KMS-11 (cell line): ENCODE data around the gene TMPRSS11A.

ENCODE experiments used
- H2AFZ ChIP-seq: fragments of 200-600 bp; sonication (generic); 2 replicates; pipeline ENCODE4 v1.6.1; 2016; ENCODE audit warnings: antibody characterized with exemption, mixed run types, low read depth
- H3K27ac ChIP-seq: fragments of 200-600 bp; sonication (generic); 2 replicates; pipeline ENCODE4 v1.6.1; 2016; ENCODE audit warnings: mild to moderate bottlenecking, mixed run types
- H3K27me3 ChIP-seq: fragments of 200-600 bp; sonication (generic); 2 replicates; pipeline ENCODE4 v1.6.1; 2017; ENCODE audit warnings: mild to moderate bottlenecking, low read depth, mixed run types, moderate library complexity; ENCODE audit not compliant: insufficient read depth
- H3K36me3 ChIP-seq: fragments of 200-600 bp; sonication (generic); 2 replicates; pipeline ENCODE4 v1.6.1; 2017; ENCODE audit warnings: mild to moderate bottlenecking, mixed run types; ENCODE audit not compliant: insufficient read depth
- H3K4me1 ChIP-seq: fragments of 200-600 bp; sonication (generic); 2 replicates; pipeline ENCODE4 v1.6.1; 2016; ENCODE audit warnings: mild to moderate bottlenecking, low read depth, mixed run types; ENCODE audit not compliant: poor library complexity, severe bottlenecking
- H3K4me2 ChIP-seq: fragments of 200-600 bp; sonication (generic); 2 replicates; pipeline ENCODE4 v1.7.0; 2016; ENCODE audit warnings: mild to moderate bottlenecking, mixed run types
- H3K4me3 ChIP-seq: fragments of 200-600 bp; sonication (generic); IDR thresholded peaks from 2 replicates; pipeline ENCODE4 v1.6.1; 2017; ENCODE audit warnings: low read depth, low read length, mixed read lengths; ENCODE audit not compliant: insufficient read depth
- H3K79me2 ChIP-seq: fragments of 200-600 bp; sonication (generic); 2 replicates; pipeline ENCODE4 v1.6.1; 2016; ENCODE audit warnings: low read depth, mixed run types; ENCODE audit not compliant: insufficient read depth
- H3K9ac ChIP-seq: fragments of 200-600 bp; sonication (generic); 2 replicates; pipeline ENCODE4 v1.6.1; 2016; ENCODE audit warnings: mild to moderate bottlenecking, mixed run types
- H4K20me1 ChIP-seq: fragments of 200-600 bp; sonication (generic); 2 replicates; pipeline ENCODE4 v1.6.1; 2016; ENCODE audit warnings: mild to moderate bottlenecking, mixed run types; ENCODE audit not compliant: insufficient read depth
- TF ChIP-seq, protein P1 (sequence below): fragments of 200-600 bp; sonication (generic); conservative IDR thresholded peaks from 2 replicates; pipeline ENCODE4 v1.6.1; 2017; ENCODE audit warnings: low read depth, mild to moderate bottlenecking, antibody characterized with exemption, low read length, moderate library complexity, mixed read lengths

TMPRSS11A gene

DNA sequence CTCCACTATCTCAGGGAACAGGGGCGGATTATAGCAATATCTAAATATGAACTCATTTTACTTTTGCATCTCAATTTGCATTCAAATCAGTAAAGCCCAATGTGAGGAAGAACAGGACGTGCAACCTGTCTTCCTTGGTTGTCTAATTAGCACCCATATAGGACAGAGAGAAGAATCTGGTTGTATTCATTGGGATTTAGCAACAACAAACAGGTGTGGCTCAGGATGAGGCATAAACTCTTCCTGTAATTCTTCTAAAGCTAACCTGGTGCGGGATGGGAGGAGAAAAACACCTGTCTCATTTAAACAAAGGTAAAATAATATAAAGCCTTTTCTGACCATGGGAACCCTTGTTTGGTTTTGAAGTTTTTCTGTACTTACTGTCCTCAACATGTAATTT is 22.2 kb downstream of the TMPRSS11A start:
- TF ChIP-seq, protein P1, sequence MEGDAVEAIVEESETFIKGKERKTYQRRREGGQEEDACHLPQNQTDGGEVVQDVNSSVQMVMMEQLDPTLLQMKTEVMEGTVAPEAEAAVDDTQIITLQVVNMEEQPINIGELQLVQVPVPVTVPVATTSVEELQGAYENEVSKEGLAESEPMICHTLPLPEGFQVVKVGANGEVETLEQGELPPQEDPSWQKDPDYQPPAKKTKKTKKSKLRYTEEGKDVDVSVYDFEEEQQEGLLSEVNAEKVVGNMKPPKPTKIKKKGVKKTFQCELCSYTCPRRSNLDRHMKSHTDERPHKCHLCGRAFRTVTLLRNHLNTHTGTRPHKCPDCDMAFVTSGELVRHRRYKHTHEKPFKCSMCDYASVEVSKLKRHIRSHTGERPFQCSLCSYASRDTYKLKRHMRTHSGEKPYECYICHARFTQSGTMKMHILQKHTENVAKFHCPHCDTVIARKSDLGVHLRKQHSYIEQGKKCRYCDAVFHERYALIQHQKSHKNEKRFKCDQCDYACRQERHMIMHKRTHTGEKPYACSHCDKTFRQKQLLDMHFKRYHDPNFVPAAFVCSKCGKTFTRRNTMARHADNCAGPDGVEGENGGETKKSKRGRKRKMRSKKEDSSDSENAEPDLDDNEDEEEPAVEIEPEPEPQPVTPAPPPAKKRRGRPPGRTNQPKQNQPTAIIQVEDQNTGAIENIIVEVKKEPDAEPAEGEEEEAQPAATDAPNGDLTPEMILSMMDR: no peak
- Histone ChIP-seq H3K27me3 (no peaks in the 10 kb centered on the region), H3K4me2 (no peak overlapping the region), H2AFZ (no peak overlapping the region), H3K4me1 (no peaks in the 10 kb centered on the region), H4K20me1 (no peaks in the 10 kb centered on the region), H3K4me3 (no peak overlapping the region), H3K79me2 (no peaks in the 10 kb centered on the region), H3K9ac (no peak overlapping the region), H3K27ac (no peak overlapping the region), H3K36me3 (no peaks in the 10 kb centered on the region)

DNA sequence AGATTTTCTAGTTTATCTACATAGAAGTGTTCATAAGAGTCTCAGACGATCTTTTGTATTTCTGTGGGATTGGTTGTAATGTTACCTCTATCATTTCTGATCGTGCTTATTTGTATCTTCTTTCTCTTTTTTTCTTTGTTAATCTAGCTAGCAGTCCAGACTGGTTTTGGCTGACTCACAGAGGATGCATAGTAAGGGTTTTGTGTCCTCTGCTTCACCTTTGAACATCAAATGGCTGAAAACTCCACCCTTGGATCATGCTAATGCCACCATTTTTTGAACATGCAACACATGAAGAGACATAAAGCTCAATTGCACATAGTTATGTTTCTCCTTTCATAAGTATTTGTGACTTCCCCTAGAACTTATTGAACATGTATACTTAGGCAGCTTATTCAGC is 22.8 kb downstream of the TMPRSS11A start:
- TF ChIP-seq, protein P1: no peak
- no peaks in the 10 kb centered on the region for H4K20me1 ChIP-seq
- no peak overlapping the region for H2AFZ ChIP-seq
- no peak overlapping the region for H3K9ac ChIP-seq
- no peak overlapping the region for H3K4me3 ChIP-seq
- no peaks in the 10 kb centered on the region for H3K27me3 ChIP-seq
- no peaks in the 10 kb centered on the region for H3K79me2 ChIP-seq
- H3K36me3 ChIP-seq: no peaks in the 10 kb centered on the region
- H3K4me2 ChIP-seq: no peak overlapping the region
- peaks cover 2% of the 10 kb centered on the region for H3K4me1 ChIP-seq
- H3K27ac ChIP-seq: no peak overlapping the region

DNA sequence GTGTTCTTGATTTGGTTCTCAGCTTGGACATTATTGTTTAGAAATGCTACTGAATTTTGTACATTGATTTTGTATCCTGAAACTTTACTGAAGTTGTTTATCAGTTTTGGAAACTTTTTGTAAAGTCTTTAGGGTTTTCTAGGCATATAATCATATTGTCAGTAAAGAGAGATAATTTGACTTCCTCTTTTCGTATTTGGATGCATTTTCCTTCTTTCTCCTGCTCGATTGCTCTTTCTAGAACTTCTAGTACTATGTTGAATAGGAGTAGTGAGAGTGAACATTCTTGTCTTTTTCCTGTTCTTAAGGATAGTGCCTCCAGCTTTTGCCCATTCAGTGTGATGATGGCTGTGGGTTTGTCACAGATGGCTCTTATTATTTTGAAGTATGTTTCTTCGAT is 24.1 kb downstream of the TMPRSS11A start:
- Histone ChIP-seq H3K4me2 (no peak overlapping the region), H3K27me3 (no peaks in the 10 kb centered on the region), H2AFZ (no peak overlapping the region), H3K27ac (no peak overlapping the region), H3K9ac (no peak overlapping the region), H3K4me1 (peaks cover 15% of the 10 kb centered on the region), H3K36me3 (no peaks in the 10 kb centered on the region), H4K20me1 (no peaks in the 10 kb centered on the region), H3K79me2 (no peaks in the 10 kb centered on the region), H3K4me3 (no peak overlapping the region)
- TF ChIP-seq, protein P1: no peak

DNA sequence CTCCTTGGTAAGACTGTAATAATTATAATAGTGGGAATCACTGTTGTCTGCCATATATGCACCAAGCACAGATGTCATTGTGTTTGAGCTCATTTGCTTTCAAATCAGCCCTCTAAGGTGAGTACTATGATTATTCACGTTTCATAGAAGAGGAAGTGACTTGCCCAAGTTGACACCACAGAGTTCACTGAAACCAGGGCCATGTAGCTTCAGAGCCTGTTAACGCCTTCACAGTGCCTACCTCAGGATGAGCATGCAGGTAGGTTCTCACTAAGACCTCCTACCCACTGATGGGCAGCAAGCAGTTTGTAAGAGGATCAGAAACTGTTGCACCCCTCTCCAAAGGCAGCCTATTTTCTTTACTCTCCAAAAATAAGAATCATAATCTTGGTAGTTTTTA is 27.4 kb downstream of the TMPRSS11A start:
- H2AFZ ChIP-seq: no peak overlapping the region
- H3K36me3 ChIP-seq: no peaks in the 10 kb centered on the region
- H3K27me3 ChIP-seq: no peaks in the 10 kb centered on the region
- H3K27ac ChIP-seq: no peak overlapping the region
- H3K79me2 ChIP-seq: no peaks in the 10 kb centered on the region
- no peaks in the 10 kb centered on the region for H4K20me1 ChIP-seq
- TF ChIP-seq, protein P1: no peak
- no peak overlapping the region for H3K4me2 ChIP-seq
- no peak overlapping the region for H3K4me3 ChIP-seq
- H3K4me1 ChIP-seq: peaks cover 19% of the 10 kb centered on the region
- H3K9ac ChIP-seq: no peak overlapping the region
